Neural crest cell (in vitro differentiated cells): ENCODE results near the gene CYTH1. TPM values are rescaled to one million over a fixed set of nuclear protein-coding genes. Genes with fewer than 3 reads are reported as not detected.

Experiments
- DNase-seq: peaks from one replicate; pipeline ENCODE4 v3.0.0; 2021; ENCODE audit warnings: low read depth, mixed read lengths, low spot score
- H3K27ac Mint-ChIP-seq: one replicate; pipeline ENCODE4 v1.8.0; 2021; ENCODE audit warnings: mild to moderate bottlenecking, mixed read lengths; ENCODE audit not compliant: unreplicated experiment
- H3K27me3 Mint-ChIP-seq: 2 replicates; pipeline ENCODE4 v1.8.0; 2021; ENCODE audit warnings: low read depth, mild to moderate bottlenecking, mixed read lengths
- H3K36me3 Mint-ChIP-seq: 2 replicates; pipeline ENCODE4 v1.8.0; 2021; ENCODE audit warnings: low read depth, mild to moderate bottlenecking, mixed read lengths
- H3K4me1 Mint-ChIP-seq: 2 replicates; pipeline ENCODE4 v1.8.0; 2021; ENCODE audit warnings: mixed read lengths
- H3K4me3 Mint-ChIP-seq: one replicate; pipeline ENCODE4 v1.8.0; 2021; ENCODE audit warnings: mild to moderate bottlenecking, mixed read lengths
- H3K9me3 Mint-ChIP-seq: 2 replicates; pipeline ENCODE4 v1.8.0; 2021; ENCODE audit warnings: mixed read lengths
- total RNA-seq: library from RNA; stranded (reverse); gene quantifications from 2 replicates; pipeline ENCODE4 v1.2.1, GENCODE V29; 2021
- TF ChIP-seq, protein P1 (sequence below): fragments of 200-600 bp; sonication (generic); conservative IDR thresholded peaks from 2 replicates; pipeline ENCODE4 v1.5.0; 2021; ENCODE audit warnings: antibody characterized with exemption, mild to moderate bottlenecking

The CYTH1 gene
- total RNA-seq, 1 donor from 2014 or later = 26.8 TPM

GRCh38 chr17:78790552-78790951 lies 8.5 kb upstream of the CYTH1 start:
- H3K4me1 Mint-ChIP-seq = peaks cover 7% of the 10 kb centered on the region
- no peak overlapping the region for H3K27ac Mint-ChIP-seq
- H3K27me3 Mint-ChIP-seq = no peaks in the 10 kb centered on the region
- H3K4me3 Mint-ChIP-seq = no peak overlapping the region
- TF ChIP-seq, protein P1, sequence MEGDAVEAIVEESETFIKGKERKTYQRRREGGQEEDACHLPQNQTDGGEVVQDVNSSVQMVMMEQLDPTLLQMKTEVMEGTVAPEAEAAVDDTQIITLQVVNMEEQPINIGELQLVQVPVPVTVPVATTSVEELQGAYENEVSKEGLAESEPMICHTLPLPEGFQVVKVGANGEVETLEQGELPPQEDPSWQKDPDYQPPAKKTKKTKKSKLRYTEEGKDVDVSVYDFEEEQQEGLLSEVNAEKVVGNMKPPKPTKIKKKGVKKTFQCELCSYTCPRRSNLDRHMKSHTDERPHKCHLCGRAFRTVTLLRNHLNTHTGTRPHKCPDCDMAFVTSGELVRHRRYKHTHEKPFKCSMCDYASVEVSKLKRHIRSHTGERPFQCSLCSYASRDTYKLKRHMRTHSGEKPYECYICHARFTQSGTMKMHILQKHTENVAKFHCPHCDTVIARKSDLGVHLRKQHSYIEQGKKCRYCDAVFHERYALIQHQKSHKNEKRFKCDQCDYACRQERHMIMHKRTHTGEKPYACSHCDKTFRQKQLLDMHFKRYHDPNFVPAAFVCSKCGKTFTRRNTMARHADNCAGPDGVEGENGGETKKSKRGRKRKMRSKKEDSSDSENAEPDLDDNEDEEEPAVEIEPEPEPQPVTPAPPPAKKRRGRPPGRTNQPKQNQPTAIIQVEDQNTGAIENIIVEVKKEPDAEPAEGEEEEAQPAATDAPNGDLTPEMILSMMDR = no peak
- H3K36me3 Mint-ChIP-seq = peaks cover 7% of the 10 kb centered on the region
- no peak for DNase-seq
- H3K9me3 Mint-ChIP-seq = no peaks in the 10 kb centered on the region

- Mint-ChIP-seq H3K4me3 (no peak overlapping the region), H3K27ac (no peak overlapping the region), H3K36me3 (peaks cover 7% of the 10 kb centered on the region), H3K9me3 (no peaks in the 10 kb centered on the region), H3K27me3 (no peaks in the 10 kb centered on the region), H3K4me1 (peaks cover 7% of the 10 kb centered on the region)
- no peak for DNase-seq
- TF ChIP-seq, protein P1 = no peak
Measured at GRCh38 chr17:78789663-78790181, 7.6 kb upstream of the CYTH1 start.

- no peak overlapping the region for H3K4me3 Mint-ChIP-seq
- H3K9me3 Mint-ChIP-seq = no peaks in the 10 kb centered on the region
- no peak for DNase-seq
- TF ChIP-seq, protein P1 = no peak
- peaks cover 7% of the 10 kb centered on the region for H3K36me3 Mint-ChIP-seq
- no peak overlapping the region for H3K27ac Mint-ChIP-seq
- H3K4me1 Mint-ChIP-seq = peaks cover 7% of the 10 kb centered on the region
- H3K27me3 Mint-ChIP-seq = no peaks in the 10 kb centered on the region
Measured at GRCh38 chr17:78789149-78789662, 7.1 kb upstream of the CYTH1 start.

- no peaks in the 10 kb centered on the region for H3K27me3 Mint-ChIP-seq
- no peak overlapping the region for H3K27ac Mint-ChIP-seq
- TF ChIP-seq, protein P1 = no peak
- no peaks in the 10 kb centered on the region for H3K9me3 Mint-ChIP-seq
- peaks cover 13% of the 10 kb centered on the region for H3K4me1 Mint-ChIP-seq
- DNase-seq = no peak
- peaks cover 3% of the 10 kb centered on the region for H3K36me3 Mint-ChIP-seq
- H3K4me3 Mint-ChIP-seq = no peak overlapping the region
Measured at GRCh38 chr17:78788451-78788850, 6.4 kb upstream of the CYTH1 start.

GRCh38 chr17:78787444-78787843 lies 5.4 kb upstream of the CYTH1 start:
- Mint-ChIP-seq H3K4me1 (peaks cover 17% of the 10 kb centered on the region), H3K9me3 (no peaks in the 10 kb centered on the region), H3K36me3 (peaks cover 3% of the 10 kb centered on the region), H3K27me3 (no peaks in the 10 kb centered on the region), H3K4me3 (no peak overlapping the region), H3K27ac (no peak overlapping the region)
- TF ChIP-seq, protein P1 = no peak
- DNase-seq = no peak
